KG1 (cell line): ENCODE results near the gene SNX7.
A peak's percentile ranks its signal among the peaks of the same experiment; 100 is the strongest.

Experiments
- DNase-seq: peaks from one replicate; lab custom pipeline; 2025; lab: John Stamatoyannopoulos, UW

The SNX7 gene

GRCh38 chr1:98766255-98766654 is 104.7 kb downstream of the SNX7 start:
- no peak for DNase-seq

- DNase-seq = no peak
These were observed 107.6 kb downstream of the SNX7 start for GRCh38 chr1:98769162-98769561.

- DNase-seq = no peak
These were observed 120.4 kb downstream of the SNX7 start for GRCh38 chr1:98781906-98782305.

DNA sequence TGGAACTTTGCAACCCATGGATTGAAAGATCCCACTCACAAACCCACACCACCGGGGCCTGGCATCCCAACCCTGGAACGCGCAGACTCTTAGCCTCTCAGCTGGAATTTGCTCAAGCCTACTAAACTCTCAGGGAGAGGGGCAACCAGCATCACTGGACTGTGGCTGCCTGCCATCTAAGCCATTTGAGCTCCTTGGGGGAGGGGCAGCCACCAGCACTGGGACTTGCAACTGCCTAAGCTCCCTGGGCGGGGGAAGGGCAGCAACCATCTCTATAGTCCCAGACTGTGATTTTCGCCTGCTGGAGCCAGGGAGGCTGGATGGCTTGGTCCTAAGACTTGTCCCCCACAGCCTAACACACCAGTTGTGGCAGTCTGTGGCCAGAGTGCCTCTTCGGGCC is 122.3 kb downstream of the SNX7 start:
- no peak for DNase-seq

- DNase-seq = no peak
These were observed 130.0 kb downstream of the SNX7 start for GRCh38 chr1:98791498-98791897.

- DNase-seq = no peak
These were observed 130.6 kb downstream of the SNX7 start for GRCh38 chr1:98792123-98792522.

DNA sequence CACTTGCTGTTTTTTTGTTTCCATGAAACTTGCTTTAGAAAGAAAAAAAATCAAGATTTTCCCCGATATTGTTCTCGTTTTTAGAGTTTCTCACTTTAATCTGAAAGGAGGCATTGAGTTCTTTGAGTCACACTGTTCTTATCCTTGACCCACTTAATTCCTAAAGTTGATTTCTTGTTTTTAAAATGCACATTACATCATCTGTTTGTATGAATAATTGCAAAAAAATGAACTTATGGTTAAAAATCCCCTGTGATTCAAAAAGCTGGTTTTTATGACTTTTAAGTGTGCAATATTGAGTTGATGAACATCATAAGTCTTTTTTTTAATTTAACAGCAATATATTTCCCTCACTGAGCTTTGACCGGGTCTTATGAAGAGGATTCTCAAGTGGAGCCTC is 131.6 kb downstream of the SNX7 start:
- no peak for DNase-seq

GRCh38 chr1:98794196-98794886 is 132.8 kb downstream of the SNX7 start:
- DNase-seq = peak; percentile 21

- no peak for DNase-seq
These were observed 134.5 kb downstream of the SNX7 start for GRCh38 chr1:98796049-98796448.

GRCh38 chr1:98797506-98797905 is 136.0 kb downstream of the SNX7 start:
- DNase-seq = no peak
